ENCODE results near the gene ETV5.

GRCh38 chr3:186075931-186076567, 32.8 kb downstream of the ETV5 start:
- no peak for TF ChIP-seq CTCF (conservative IDR thresholded peaks at IDR 0.05 in 1 of 2, IDR thresholded peaks at IDR 0.05 in 1 of 2; ENCODE audit: extremely low read depth in 1 of 2, insufficient read depth in 1 of 2, low read depth in 1 of 2, low read length in 2 of 2)
- no peak for TF ChIP-seq EZH2 (IDR thresholded peaks at IDR 0.05; ENCODE audit: borderline replicate concordance, low read length)
